Transverse colon (tissue), 4 donors: Measurements from ENCODE around the gene CLDN5. TPM values are rescaled to one million over a fixed set of nuclear protein-coding genes. Genes with fewer than 3 reads are reported as not detected.

Experiments used
- DNase-seq: peaks from one replicate; pipeline ENCODE4 v3.0.0-alpha.2; 2019
- H3K27ac ChIP-seq, 4 donors: fragments of 200-600 bp; sonication (generic); 2 replicates each; pipeline ENCODE4 v1.5.1; 2016 to 2018; ENCODE audit warnings: inconsistent platforms in 4 of 4
- H3K27me3 ChIP-seq: fragments of 200-600 bp; sonication (generic); 2 replicates; pipeline ENCODE4 v1.5.1; 2017; ENCODE audit warnings: inconsistent platforms
- H3K36me3 ChIP-seq, 4 donors: fragments of 200-600 bp; sonication (generic); 2 replicates each; pipeline ENCODE4 v1.5.1; 2017 to 2019; ENCODE audit warnings: inconsistent platforms in 4 of 4
- H3K4me1 ChIP-seq, 4 donors: fragments of 200-600 bp; sonication (generic); 2 replicates each; pipeline ENCODE4 v1.5.1; 2017 to 2020; ENCODE audit warnings: inconsistent platforms in 4 of 4
- H3K4me3 ChIP-seq, 4 donors: fragments of 200-600 bp; sonication (generic); 1 replicate in 1 of 4; 2 replicates in 3 of 4; pipeline versions ENCODE4 v1.5.1 to v1.6.1; 2017 to 2019; ENCODE audit warnings: inconsistent platforms in 4 of 4
- H3K9me3 ChIP-seq, 2 donors: fragments of 200-600 bp; sonication (generic); 2 replicates each; pipeline ENCODE4 v1.5.1; 2017 to 2019; ENCODE audit warnings: inconsistent platforms in 2 of 2
- CTCF ChIP-seq, 5 experiments: fragments of 200-600 bp in 3 of 5; fragments of 450-650 bp in 2 of 5; sonication (generic) in 3 of 5; IDR thresholded peaks; 1 replicate in 2 of 5; 2 replicates in 3 of 5; pipeline ENCODE4 v1.5.1; 2016 to 2017; ENCODE audit warnings: antibody characterized with exemption in 5 of 5, inconsistent platforms in 3 of 5, mild to moderate bottlenecking in 2 of 5, moderate library complexity in 1 of 5
- EP300 ChIP-seq: sonication (generic); formaldehyde crosslinking; IDR thresholded peaks from one replicate; pipeline ENCODE4 v1.6.1; 2017; ENCODE audit warnings: antibody characterized with exemption, low read depth
- POLR2A ChIP-seq: fragments of 450-650 bp; IDR thresholded peaks from one replicate; pipeline ENCODE4 v1.6.1; 2016; ENCODE audit warnings: antibody characterized with exemption, mild to moderate bottlenecking, moderate library complexity
- POLR2AphosphoS5 ChIP-seq, 3 donors: sonication (generic); formaldehyde crosslinking; IDR thresholded peaks; one replicate each; pipeline ENCODE4 v1.6.1; 2016; ENCODE audit warnings: antibody characterized with exemption in 3 of 3
- WGBS, 2 donors: methylation state at CpG; one replicate each; pipeline ENCODE4 v1.1.5; 2018; ENCODE audit warnings: low coverage in 1 of 2; 5-methylcytosine and 5-hydroxymethylcytosine counted together
- in situ Hi-C, 4 donors: fragments of 200-750 bp; cut with MboI; loops; one replicate each; pipeline versions ENCODE4 v1.15.0 to v1.15.1; 2017; ENCODE audit warnings: low sequenced_read_pairs in 3 of 4, low pct_ligation_motif_present in 1 of 4, low pct_unique_long_range_greater_than_20kb in 1 of 4
- intact Hi-C: fragments of 100-400 bp; cut with DNase I; formaldehyde crosslinking; loops from one replicate; pipeline ENCODE4 v1.15.1; 2023; ENCODE audit warnings: low total_unique reads
- total RNA-seq, 4 donors: library from RNA; depleted of rRNA; stranded (reverse); fragments of >200 nt; gene quantifications; one replicate each; pipeline ENCODE4 v1.1.0, GENCODE V29; 2016

CLDN5 gene
- total RNA-seq, 4 donors from 2014 or later, result 29.5 to 126 (median 63.9) TPM

- no peaks in the 10 kb centered on the region for H3K9me3 ChIP-seq
- no peak overlapping the region for H3K4me3 ChIP-seq
- H3K36me3 ChIP-seq, result no peaks in the 10 kb centered on the region
- in situ Hi-C loops, result no loop called here
- no peaks in the 10 kb centered on the region for H3K4me1 ChIP-seq
- intact Hi-C loops, result no loop called here
- H3K27me3 ChIP-seq, result no peaks in the 10 kb centered on the region
- no peak overlapping the region for H3K27ac ChIP-seq
- WGBS, 2 donors, result 94% methylated on average over 5 of the region's 5 CpGs; no CpG with 5 or more reads in 1 of the 2 donors
- no peak for TF ChIP-seq POLR2AphosphoS5 (IDR thresholded peaks at IDR 0.05)
- TF ChIP-seq EP300, result no peak
- no peak for TF ChIP-seq CTCF (IDR thresholded peaks at IDR 0.05)
- no peak for DNase-seq
Measured at GRCh38 chr22:19505735-19506126, 18.5 kb downstream of the CLDN5 start.

GRCh38 chr22:19504900-19505734, 19.1 kb downstream of the CLDN5 start:
- in situ Hi-C loops, result no loop called here
- Histone ChIP-seq H3K4me1 (no peaks in the 10 kb centered on the region), H3K27ac (no peak overlapping the region), H3K27me3 (no peaks in the 10 kb centered on the region), H3K4me3 (no peak overlapping the region), H3K36me3 (no peaks in the 10 kb centered on the region), H3K9me3 (no peaks in the 10 kb centered on the region)
- intact Hi-C loops, result no loop called here
- no peak for DNase-seq
- TF ChIP-seq CTCF (IDR thresholded peaks at IDR 0.05), result no peak
- no peak for TF ChIP-seq POLR2A
- TF ChIP-seq EP300, result no peak
- no peak for TF ChIP-seq POLR2AphosphoS5 (IDR thresholded peaks at IDR 0.05)
- 89 to 95% methylated on average over 4 to 18 of the region's 18 CpGs for WGBS, 2 donors

- in situ Hi-C loops, result no loop called here
Measured at GRCh38 chr22:19503869-19504268, 20.3 kb downstream of the CLDN5 start.

GRCh38 chr22:19503367-19503766, 20.8 kb downstream of the CLDN5 start:
- no peaks in the 10 kb centered on the region for H3K27me3 ChIP-seq
- no peak for DNase-seq
- H3K36me3 ChIP-seq, result no peaks in the 10 kb centered on the region
- in situ Hi-C loops, result no loop called here
- TF ChIP-seq CTCF (IDR thresholded peaks at IDR 0.05) (no peak), POLR2AphosphoS5 (IDR thresholded peaks at IDR 0.05) (no peak), EP300 (no peak), POLR2A (no peak)
- H3K9me3 ChIP-seq, result no peaks in the 10 kb centered on the region
- WGBS, 2 donors, result 86% methylated on average over 7 of the region's 7 CpGs; no CpG with 5 or more reads in 1 of the 2 donors
- H3K4me3 ChIP-seq, result no peak overlapping the region
- no peaks in the 10 kb centered on the region for H3K4me1 ChIP-seq
- no peak overlapping the region for H3K27ac ChIP-seq
- intact Hi-C loops, result no loop called here

More at GRCh38 chr22:19503869-19504268, 20.3 kb downstream of the CLDN5 start:
- TF ChIP-seq POLR2AphosphoS5 (IDR thresholded peaks at IDR 0.05), result no peak
- no peak for TF ChIP-seq CTCF (IDR thresholded peaks at IDR 0.05)
- no peak for TF ChIP-seq POLR2A
- no peak for TF ChIP-seq EP300
- Histone ChIP-seq H3K4me1 (no peaks in the 10 kb centered on the region), H3K4me3 (no peak overlapping the region), H3K27ac (no peak overlapping the region), H3K9me3 (no peaks in the 10 kb centered on the region), H3K27me3 (no peaks in the 10 kb centered on the region), H3K36me3 (no peaks in the 10 kb centered on the region)
- intact Hi-C loops, result no loop called here
- DNase-seq, result no peak
- 94% methylated on average over 9 of the region's 9 CpGs; no CpG with 5 or more reads in 1 of the 2 donors for WGBS, 2 donors
